H1 (cell line): Measurements from ENCODE around the gene RNPS1. TPM values are rescaled to one million over a fixed set of nuclear protein-coding genes. Genes with fewer than 3 reads are reported as not detected.
"Not testable (repeated sequence)": the region's sequence is repeated elsewhere in the genome, so short reads cannot be mapped to it uniquely, and the experiment has no call there.

Source experiments
- CTCF ChIA-PET: fragments of 300-600 bp; sonication (Branson Sonifier 250); formaldehyde crosslinking; loops from one replicate; lab custom pipeline; 2021; ENCODE audit not compliant: partially characterized antibody; lab: Charles Lee
- POLR2A ChIA-PET: fragments of 300-600 bp; sonication (Branson Sonifier 250); formaldehyde crosslinking; loops from one replicate; lab custom pipeline; 2021; ENCODE audit warnings: inconsistent platforms; ENCODE audit not compliant: partially characterized antibody; lab: Charles Lee
- DNase-seq, 2 experiments: peaks; one replicate each; pipeline versions ENCODE4 v3.0.0 to v3.0.0-alpha.2; 2010 to 2022; ENCODE audit warnings: low spot score in 2 of 2, low read depth in 1 of 2, mixed read lengths in 1 of 2
- FAIRE-seq: peaks from 2 replicates; lab custom pipeline; 2011; peaks lifted over from hg19 to GRCh38; lab: Jason Lieb, UNC
- H2AFZ ChIP-seq: 2 replicates; pipeline ENCODE4 v1.8.1; 2012; ENCODE audit warnings: low read length, inconsistent platforms
- H2AK5ac ChIP-seq: 2 replicates; pipeline ENCODE4 v1.6.1; 2013; ENCODE audit warnings: low read depth, low read length
- H2BK120ac ChIP-seq: replicated peaks from 2 replicates; pipeline ENCODE3; 2013; ENCODE audit warnings: low read depth, low read length, inconsistent platforms
- H2BK12ac ChIP-seq: 2 replicates; pipeline ENCODE4 v1.6.1; 2013; ENCODE audit warnings: low read depth, low read length
- H2BK15ac ChIP-seq: 2 replicates; pipeline ENCODE4 v1.6.1; 2013; ENCODE audit warnings: low read length
- H2BK20ac ChIP-seq: 2 replicates; pipeline ENCODE4 v1.6.1; 2013; ENCODE audit warnings: low read length
- H2BK5ac ChIP-seq: 2 replicates; pipeline ENCODE4 v1.6.1; 2013; ENCODE audit warnings: low read depth, low read length
- H3K14ac ChIP-seq: 2 replicates; pipeline ENCODE4 v1.6.1; 2013; ENCODE audit warnings: inconsistent platforms; ENCODE audit not compliant: insufficient read length
- H3K18ac ChIP-seq: 2 replicates; pipeline ENCODE4 v1.6.1; 2013; ENCODE audit warnings: low read length; ENCODE audit errors: extremely low read depth
- H3K23ac ChIP-seq: 2 replicates; pipeline ENCODE4 v1.6.1; 2013; ENCODE audit warnings: inconsistent platforms; ENCODE audit not compliant: insufficient read length
- H3K23me2 ChIP-seq: 2 replicates; pipeline ENCODE4 v1.6.1; 2013; ENCODE audit warnings: low read depth, low read length
- H3K27ac ChIP-seq: 2 replicates; pipeline ENCODE4 v1.6.1; 2011; ENCODE audit warnings: low read depth, low read length, inconsistent platforms
- H3K27me3 ChIP-seq, 4 experiments: replicated peaks in 1 of 4; 1 replicate in 1 of 4; 2 replicates in 3 of 4; pipeline versions ENCODE4 v1.6.1 to v1.8.1; 2011 to 2013; ENCODE audit warnings: low read length in 3 of 4, mild to moderate bottlenecking in 3 of 4, inconsistent platforms in 2 of 4, mixed read lengths in 2 of 4, moderate library complexity in 1 of 4; ENCODE audit not compliant: control insufficient read depth in 3 of 4, insufficient read depth in 3 of 4; ENCODE audit errors: extremely low read depth in 1 of 4
- H3K36me3 ChIP-seq, 4 experiments: 2 replicates each; pipeline versions ENCODE4 v1.6.1 to v1.8.1; 2011 to 2013; ENCODE audit warnings: mild to moderate bottlenecking in 4 of 4, low read length in 3 of 4, moderate library complexity in 2 of 4, control low read depth in 1 of 4, inconsistent platforms in 1 of 4; ENCODE audit not compliant: insufficient read depth in 4 of 4, control insufficient read depth in 2 of 4
- H3K4ac ChIP-seq: replicated peaks from 2 replicates; pipeline ENCODE3; 2013; ENCODE audit warnings: low read length, low read depth, mixed read lengths, inconsistent platforms; ENCODE audit not compliant: insufficient read length
- H3K4me1 ChIP-seq, 4 experiments: replicated peaks in 1 of 4; 1 replicate in 1 of 4; 2 replicates in 3 of 4; pipeline versions ENCODE4 v1.6.1 to v1.8.1; 2011 to 2013; ENCODE audit warnings: low read length in 3 of 4, inconsistent platforms in 2 of 4, mixed read lengths in 1 of 4; ENCODE audit not compliant: insufficient read depth in 4 of 4, control insufficient read depth in 3 of 4
- H3K4me2 ChIP-seq, 2 experiments: 2 replicates each; pipeline versions ENCODE4 v1.6.1 to v1.8.1; 2011 to 2013; ENCODE audit warnings: low read depth in 2 of 2, low read length in 2 of 2, control low read depth in 1 of 2, inconsistent platforms in 1 of 2, mild to moderate bottlenecking in 1 of 2; ENCODE audit not compliant: insufficient read depth in 1 of 2
- H3K4me3 ChIP-seq, 4 experiments: fragments of 200-600, 300-600 bp in 1 of 4; sonication (generic), shearing (Covaris generic), sonication (Bioruptor Twin) in 1 of 4; 2 replicates each; pipeline versions ENCODE4 v1.5.1 to v1.8.1; 2011 to 2016; ENCODE audit warnings: low read length in 4 of 4, low read depth in 3 of 4, control low read depth in 2 of 4, inconsistent platforms in 2 of 4, mild to moderate bottlenecking in 2 of 4, mixed read lengths in 1 of 4, moderate library complexity in 1 of 4; ENCODE audit not compliant: insufficient read depth in 2 of 4; ENCODE audit errors: extremely low read depth in 1 of 4
- H3K56ac ChIP-seq: replicated peaks from 2 replicates; pipeline ENCODE3; 2013; ENCODE audit warnings: low read depth, mild to moderate bottlenecking, mixed read lengths, low read length, inconsistent platforms; ENCODE audit not compliant: insufficient read length
- H3K79me1 ChIP-seq: 2 replicates; pipeline ENCODE4 v1.6.1; 2013; ENCODE audit warnings: low read depth, low read length, control low read depth
- H3K79me2 ChIP-seq, 2 experiments: 2 replicates each; pipeline versions ENCODE4 v1.6.1 to v1.8.1; 2012 to 2013; ENCODE audit warnings: low read length in 2 of 2, mild to moderate bottlenecking in 2 of 2, inconsistent platforms in 1 of 2; ENCODE audit not compliant: insufficient read depth in 2 of 2, control insufficient read depth in 1 of 2
- H3K9ac ChIP-seq, 4 experiments: replicated peaks in 1 of 4; 1 replicate in 1 of 4; 2 replicates in 3 of 4; pipeline versions ENCODE4 v1.6.1 to v1.8.1; 2011 to 2013; ENCODE audit warnings: low read depth in 3 of 4, low read length in 3 of 4, control low read depth in 2 of 4, mild to moderate bottlenecking in 2 of 4, moderate library complexity in 2 of 4, inconsistent platforms in 1 of 4; ENCODE audit errors: extremely low read depth in 1 of 4
- H3K9me3 ChIP-seq, 2 experiments: 2 replicates each; pipeline versions ENCODE4 v1.6.1 to v1.8.1; 2012 to 2013; ENCODE audit warnings: mild to moderate bottlenecking in 2 of 2, moderate library complexity in 2 of 2, control low read depth in 1 of 2, inconsistent platforms in 1 of 2, low read depth in 1 of 2, low read length in 1 of 2, mixed read lengths in 1 of 2; ENCODE audit not compliant: insufficient read depth in 2 of 2
- H4K20me1 ChIP-seq, 2 experiments: replicated peaks in 1 of 2; 2 replicates each; pipeline versions ENCODE3 to v1.8.1; 2011 to 2013; ENCODE audit warnings: inconsistent platforms in 2 of 2, low read length in 2 of 2, mild to moderate bottlenecking in 1 of 2; ENCODE audit not compliant: insufficient read depth in 2 of 2, control insufficient read depth in 1 of 2
- H4K5ac ChIP-seq: 2 replicates; pipeline ENCODE4 v1.6.1; 2013; ENCODE audit warnings: low read length, low read depth, mixed read lengths, inconsistent platforms; ENCODE audit not compliant: insufficient read length
- H4K8ac ChIP-seq: 2 replicates; pipeline ENCODE4 v1.8.0; 2013; ENCODE audit warnings: mild to moderate bottlenecking, moderate library complexity, low read length, inconsistent platforms; ENCODE audit not compliant: insufficient read depth; ENCODE audit errors: extremely low read depth
- H4K91ac ChIP-seq: replicated peaks from 2 replicates; pipeline ENCODE3; 2013; ENCODE audit warnings: low read length, mixed read lengths, inconsistent platforms; ENCODE audit not compliant: insufficient read length
- HDAC6 ChIP-seq: IDR thresholded peaks from one replicate; pipeline ENCODE4 v1.7.1; 2012; ENCODE audit warnings: low read depth, mild to moderate bottlenecking, inconsistent platforms, low read length, moderate library complexity
- MAFK ChIP-seq: IDR thresholded peaks from 2 replicates; pipeline ENCODE4 v1.6.1; 2012; ENCODE audit warnings: low read depth, mild to moderate bottlenecking, improper control_type of control experiment, low read length
- RFX5 ChIP-seq: IDR thresholded peaks from 2 replicates; pipeline ENCODE4 v1.6.1; 2011; ENCODE audit warnings: low read depth, low read length, improper control_type of control experiment, borderline replicate concordance
- SIX5 ChIP-seq: IDR thresholded peaks from 2 replicates; pipeline ENCODE4 v1.6.1; 2011; ENCODE audit warnings: mild to moderate bottlenecking, low read depth, low read length
- SP4 ChIP-seq: IDR thresholded peaks from 2 replicates; pipeline ENCODE4 v1.6.1; 2012; ENCODE audit warnings: low read length, inconsistent platforms
- TAF1 ChIP-seq: IDR thresholded peaks from 2 replicates; pipeline ENCODE4 v1.6.1; 2011; ENCODE audit warnings: mild to moderate bottlenecking, low read depth, low read length
- WGBS, 2 experiments: shearing (Covaris generic) in 1 of 2; methylation state at CpG; one replicate each; pipeline versions ENCODE4 v1.1.6 to v1.1.7; 2013 to 2015; ENCODE audit warnings: low lambda C conversion rate in 2 of 2, mixed read lengths in 2 of 2, inconsistent platforms in 1 of 2, low coverage in 1 of 2, missing lambda C conversion rate in 1 of 2; ENCODE audit not compliant: insufficient replicate concordance in 2 of 2, insufficient coverage in 1 of 2, insufficient read length in 1 of 2; ENCODE audit errors: extremely low coverage in 1 of 2, missing lambda C conversion rate in 1 of 2; 5-methylcytosine and 5-hydroxymethylcytosine counted together
- polyA plus RNA-seq, 7 experiments: library from polyadenylated mRNA; depleted of rRNA in 3 of 7; stranded (reverse) in 5 of 7; unstranded in 2 of 7; fragments of >200 nt in 5 of 7; fragments of 200-250 nt in 2 of 7; gene quantifications; 1 replicate in 5 of 7; 2 replicates in 1 of 7; 4 replicates in 1 of 7; pipeline versions ENCODE4 v1.2.1 to v1.2.3, GENCODE V29; 2011 to 2013; ENCODE audit warnings: missing spikeins in 2 of 7, mixed read lengths in 2 of 7
- total RNA-seq: library from RNA; stranded (reverse); fragmentation: NEBNext Ultra II Directional; extraction: Animal tissue kit (Norgen Biotek cat#: 25700); gene quantifications from 2 replicates; pipeline ENCODE4 v1.2.1, GENCODE V29; 2021

RNPS1 gene
- total and polyA plus RNA-seq, 2 of the 8 experiments (the other 6 are each of a cell fraction or from before 2014, with no cell fraction given), result 330 to 350 TPM

DNA sequence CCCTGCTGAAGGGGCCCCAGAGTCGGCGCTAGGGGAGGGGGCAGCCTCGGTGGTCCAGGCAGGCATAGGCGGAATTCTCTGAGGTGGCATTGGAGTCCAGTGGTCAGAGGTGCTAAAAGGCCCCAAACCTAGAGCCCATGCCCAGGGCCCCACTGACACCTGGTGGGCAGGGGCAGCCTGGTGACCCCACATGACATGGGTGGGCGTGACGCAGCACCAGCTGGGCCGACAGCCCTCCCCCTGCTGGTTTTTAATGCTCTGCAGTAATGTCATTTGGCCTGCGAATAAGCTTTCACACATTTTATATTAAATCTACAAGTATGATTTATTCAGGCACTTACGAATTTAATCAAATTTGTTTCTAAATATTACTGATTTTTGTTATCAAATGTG is 2.1 kb upstream of the RNPS1 start (continued):
- TF ChIP-seq RFX5 (no peak), SP4 (no peak), SIX5 (no peak), MAFK (no peak), TAF1 (no peak), HDAC6 (no peak)
- TF ChIP-seq, all 59 proteins: peak for 0

DNA sequence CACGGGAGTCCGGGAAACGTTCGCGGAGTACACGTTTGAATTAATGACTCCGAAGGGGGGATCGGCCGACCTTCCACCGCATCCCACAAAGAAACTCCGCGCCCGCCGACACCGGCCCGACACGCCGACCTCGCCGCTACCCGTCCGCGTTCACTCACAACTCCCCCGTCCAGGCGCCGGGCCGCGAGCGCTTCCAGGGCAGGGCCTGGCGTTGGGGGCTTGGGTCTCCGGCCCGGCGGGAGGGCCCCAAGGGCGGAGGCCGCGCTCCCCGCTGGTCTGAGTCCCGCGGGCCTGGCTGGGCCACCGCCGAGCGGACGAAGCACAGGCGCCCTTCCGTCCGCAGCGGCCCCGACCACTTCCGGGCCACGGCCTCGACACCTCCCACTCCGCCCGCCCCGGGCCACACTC is 417 bp downstream of the RNPS1 start:
- POLR2A ChIA-PET, result interaction anchor here (1.2 to 13.7 kb wide), 2 partner anchors 12 to 30 kb away, joined by 4 to 228 read pairs; partner anchors contain the start of genes DNASE1L2 and ECI1
- FAIRE-seq, result not testable (repeated sequence)
- peaks cover 43 to 61% of the 10 kb centered on the region in 2 experiments for H3K79me2 ChIP-seq

More for the DNA sequence above, 417 bp downstream of the RNPS1 start:
- H2BK15ac ChIP-seq, H3K4me1 ChIP-seq, H3K27me3 ChIP-seq, H2AK5ac ChIP-seq, CTCF ChIA-PET, H2BK20ac ChIP-seq, H4K5ac ChIP-seq, DNase-seq, H3K23ac ChIP-seq, H3K9me3 ChIP-seq, H3K23me2 ChIP-seq, H4K91ac ChIP-seq, H3K4ac ChIP-seq, H3K56ac ChIP-seq, H3K14ac ChIP-seq, H2AFZ ChIP-seq, H2BK120ac ChIP-seq, H2BK12ac ChIP-seq: not testable (repeated sequence)
- H3K9ac ChIP-seq, result peak overlapping the region; percentile 96 to 100 (median 98)
- peaks cover 15% of the 10 kb centered on the region for H3K79me1 ChIP-seq
- 4% methylated on average over 18 of the region's 54 CpGs; no CpG with 5 or more reads in 1 of the 2 experiments for WGBS, 2 experiments
- peak overlapping the region; percentile 65 to 99 (median 94) for H3K4me3 ChIP-seq
- peaks cover 11 to 20% (median 17%) of the 10 kb centered on the region in 4 experiments for H3K36me3 ChIP-seq
- peak overlapping the region; percentile 99 for H3K27ac ChIP-seq
- peak overlapping the region; percentile 78 to 93; a peak in 3 of 4 replicates for H3K4me2 ChIP-seq
- H3K18ac ChIP-seq, result peak overlapping the region; percentile 90; the same call in 1 of the 2 replicates
- peaks cover 29 to 31% of the 10 kb centered on the region in 2 experiments for H4K20me1 ChIP-seq
- H4K8ac ChIP-seq, result peak overlapping the region; percentile 100; the same call in 1 of the 2 replicates
- H2BK5ac ChIP-seq, result peak overlapping the region; percentile 100
